Activated CD8-positive, alpha-beta T cell treated with anti-CD3 and anti-CD28 coated beads for 36 hours (primary cell): ENCODE measurements around the gene VPREB3. TPM values are rescaled to one million over a fixed set of nuclear protein-coding genes. Genes with fewer than 3 reads are reported as not detected.

ENCODE experiments used
- ATAC-seq: fragments of 200-7000 bp; cut with Tn5 transposase; one replicate; pipeline ENCODE4 v1.10.0; 2021; ENCODE audit warnings: mild to moderate bottlenecking, moderate library complexity
- CTCF ChIA-PET: fragments of 350-600 bp; sonication (Branson Sonifier 250); formaldehyde crosslinking; loops from one replicate; lab custom pipeline; 2021; ENCODE audit warnings: antibody characterized with exemption; lab: Charles Lee
- POLR2A ChIA-PET: fragments of 350-600 bp; sonication (Branson Sonifier 250); formaldehyde crosslinking; loops from one replicate; lab custom pipeline; 2021; ENCODE audit warnings: antibody characterized with exemption; lab: Charles Lee
- DNase-seq: peaks from one replicate; pipeline ENCODE4 v3.0.0-alpha.2; 2020
- H3K27ac Mint-ChIP-seq: one replicate; pipeline ENCODE4 v1.8.0; 2021; ENCODE audit warnings: mild to moderate bottlenecking, mixed read lengths
- H3K27me3 Mint-ChIP-seq: one replicate; pipeline ENCODE4 v1.8.0; 2021; ENCODE audit warnings: mixed read lengths
- H3K36me3 Mint-ChIP-seq: one replicate; pipeline ENCODE4 v1.8.0; 2021; ENCODE audit warnings: low read depth, mixed read lengths
- H3K4me1 Mint-ChIP-seq: one replicate; pipeline ENCODE4 v1.8.0; 2021; ENCODE audit warnings: low read depth, mixed read lengths
- H3K4me3 Mint-ChIP-seq: one replicate; pipeline ENCODE4 v1.8.0; 2021; ENCODE audit warnings: mild to moderate bottlenecking, moderate library complexity, mixed read lengths
- H3K9me3 Mint-ChIP-seq: one replicate; pipeline ENCODE4 v1.8.0; 2021; ENCODE audit warnings: mixed read lengths
- CTCF ChIP-seq: fragments of 200-600 bp; IDR thresholded peaks from one replicate; pipeline ENCODE4 v1.8.0; 2022; ENCODE audit warnings: antibody characterized with exemption, mild to moderate bottlenecking
- intact Hi-C: fragments of 100-400 bp; cut with micrococcal nuclease; formaldehyde crosslinking; loops from one replicate; pipeline ENCODE4 v1.10.0; 2022
- total RNA-seq, 2 experiments: library from RNA; stranded (reverse); gene quantifications; one replicate each; pipeline ENCODE4 v1.2.3, GENCODE V29; 2021

Gene VPREB3
- total RNA-seq, 2 experiments from 2014 or later: not detected

DNA sequence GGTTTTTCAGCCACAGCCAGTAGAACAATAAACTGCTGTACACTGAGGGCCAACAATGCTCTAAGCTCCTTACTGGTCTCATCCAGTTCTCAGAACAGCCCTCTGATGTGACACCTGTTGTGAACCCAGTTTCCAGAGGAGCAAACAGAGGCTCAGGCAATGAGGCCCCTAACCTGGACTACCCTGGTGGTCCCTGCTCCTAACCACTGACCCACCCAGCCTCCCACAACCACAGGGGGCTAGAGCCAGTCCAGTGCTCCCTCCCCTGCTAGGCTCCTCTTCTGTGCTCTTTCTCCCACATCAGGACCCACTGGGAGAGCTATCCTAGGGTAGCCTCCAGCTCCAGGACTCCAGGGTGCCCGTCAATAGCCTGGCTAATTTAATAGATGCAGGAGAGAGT, 28.5 kb upstream of the VPREB3 start:
- no peaks in the 10 kb centered on the region for H3K36me3 Mint-ChIP-seq
- CTCF ChIA-PET: no interaction called here

GRCh38 chr22:23782252-23782651, 28.0 kb upstream of the VPREB3 start:
- no peak for ATAC-seq
- no peaks in the 10 kb centered on the region for H3K36me3 Mint-ChIP-seq
- H3K9me3 Mint-ChIP-seq: no peaks in the 10 kb centered on the region
- no peak for DNase-seq
- no peak overlapping the region for H3K27ac Mint-ChIP-seq
- ChIA-PET POLR2A (interaction anchor here (0.7 kb wide), 1 partner anchor 104 kb away, joined by 3 read pairs; no protein-coding TSS in a partner anchor), CTCF (no interaction called here)
- H3K4me1 Mint-ChIP-seq: peaks cover 13% of the 10 kb centered on the region
- intact Hi-C loops: no loop called here
- H3K4me3 Mint-ChIP-seq: no peak overlapping the region
- TF ChIP-seq CTCF: no peak
- H3K27me3 Mint-ChIP-seq: no peaks in the 10 kb centered on the region

More for the DNA sequence above, 28.5 kb upstream of the VPREB3 start:
- Mint-ChIP-seq H3K27me3 (no peaks in the 10 kb centered on the region), H3K9me3 (no peaks in the 10 kb centered on the region), H3K27ac (no peak overlapping the region), H3K4me3 (no peak overlapping the region), H3K4me1 (peaks cover 16% of the 10 kb centered on the region)
- no peak for TF ChIP-seq CTCF
- DNase-seq: no peak
- POLR2A ChIA-PET: interaction anchor here (0.7 kb wide), 1 partner anchor 104 kb away, joined by 3 read pairs; no protein-coding TSS in a partner anchor
- intact Hi-C loops: no loop called here
- no peak for ATAC-seq

GRCh38 chr22:23781511-23782183, 27.4 kb upstream of the VPREB3 start:
- POLR2A ChIA-PET: interaction anchor here (0.7 to 1.0 kb wide), 3 partner anchors 9 to 103 kb away, joined by 3 read pairs; partner anchors contain the start of gene MMP11
- H3K36me3 Mint-ChIP-seq: no peaks in the 10 kb centered on the region
- DNase-seq (no peak), ATAC-seq (no peak)
- no peak overlapping the region for H3K4me3 Mint-ChIP-seq
- H3K27ac Mint-ChIP-seq: no peak overlapping the region
- CTCF ChIA-PET: no interaction called here
- peaks cover 13% of the 10 kb centered on the region for H3K4me1 Mint-ChIP-seq
- intact Hi-C loops: no loop called here
- no peaks in the 10 kb centered on the region for H3K27me3 Mint-ChIP-seq
- H3K9me3 Mint-ChIP-seq: no peaks in the 10 kb centered on the region
- TF ChIP-seq CTCF: no peak

- Mint-ChIP-seq H3K9me3 (no peaks in the 10 kb centered on the region), H3K36me3 (no peaks in the 10 kb centered on the region), H3K27ac (no peak overlapping the region), H3K4me1 (peaks cover 7% of the 10 kb centered on the region), H3K4me3 (no peak overlapping the region), H3K27me3 (no peaks in the 10 kb centered on the region)
- intact Hi-C loops: no loop called here
- ATAC-seq (no peak), DNase-seq (no peak)
- POLR2A ChIA-PET: interaction anchor here (1.0 kb wide), 2 partner anchors 8 to 78 kb away, joined by 3 read pairs; partner anchors contain the start of gene MMP11
- no peak for TF ChIP-seq CTCF
- CTCF ChIA-PET: no interaction called here
Measured at GRCh38 chr22:23781065-23781464, 26.8 kb upstream of the VPREB3 start.

DNA sequence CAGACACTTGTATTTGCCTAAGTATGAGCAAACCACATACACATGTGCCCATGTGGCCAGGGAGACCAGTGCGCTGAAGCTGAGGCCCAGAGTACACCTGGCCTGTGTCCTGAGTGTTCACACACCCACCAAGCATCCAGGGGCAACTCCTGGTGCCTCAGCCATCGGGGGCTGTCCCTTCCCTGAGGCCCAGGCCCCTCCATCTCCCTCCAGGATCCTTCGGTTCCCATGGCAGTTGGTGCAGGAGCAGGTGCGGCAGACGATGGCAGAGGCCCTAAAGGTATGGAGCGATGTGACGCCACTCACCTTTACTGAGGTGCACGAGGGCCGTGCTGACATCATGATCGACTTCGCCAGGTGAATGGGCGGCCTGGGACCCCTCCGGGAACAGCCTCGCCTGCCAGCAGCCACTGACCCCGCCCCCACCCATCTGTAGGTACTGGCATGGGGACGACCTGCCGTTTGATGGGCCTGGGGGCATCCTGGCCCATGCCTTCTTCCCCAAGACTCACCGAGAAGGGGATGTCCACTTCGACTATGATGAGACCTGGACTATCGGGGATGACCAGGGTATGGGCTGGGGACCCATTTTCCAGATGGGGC, 26.0 kb upstream of the VPREB3 start:
- Mint-ChIP-seq H3K27ac (no peak overlapping the region), H3K9me3 (no peaks in the 10 kb centered on the region)
- CTCF ChIA-PET: no interaction called here

More for the DNA sequence above, 26.0 kb upstream of the VPREB3 start:
- peaks cover 5% of the 10 kb centered on the region for H3K4me1 Mint-ChIP-seq
- H3K4me3 Mint-ChIP-seq: no peak overlapping the region
- no peaks in the 10 kb centered on the region for H3K27me3 Mint-ChIP-seq
- POLR2A ChIA-PET: no interaction called here
- ATAC-seq (no peak), DNase-seq (no peak)
- no peaks in the 10 kb centered on the region for H3K36me3 Mint-ChIP-seq
- TF ChIP-seq CTCF: no peak
- intact Hi-C loops: no loop called here
